Natural killer cell (primary cell): ENCODE results near the gene SLC9A7. TPM values are rescaled to one million over a fixed set of nuclear protein-coding genes. Genes with fewer than 3 reads are reported as not detected.
A peak's percentile ranks its signal among the peaks of the same experiment; 100 is the strongest.

Source experiments
- ATAC-seq, 3 donors: fragments of 150-1000 bp in 2 of 3; fragments of 200-7000 bp in 1 of 3; cut with Tn5 transposase; 1 replicate in 1 of 3; 2 replicates in 2 of 3; pipeline ENCODE4 v1.10.0; 2021; ENCODE audit warnings: mild to moderate bottlenecking in 2 of 3, moderate library complexity in 2 of 3
- DNase-seq, 2 donors: peaks; one replicate each; pipeline versions ENCODE4 v3.0.0 to v3.0.0-alpha.2; 2013 to 2021; ENCODE audit warnings: mixed read lengths in 1 of 2
- H3K27ac ChIP-seq: one replicate; pipeline ENCODE4 v1.5.1; 2013; ENCODE audit warnings: mild to moderate bottlenecking, low read length
- H3K27me3 ChIP-seq: one replicate; pipeline ENCODE4 v1.6.1; 2013; ENCODE audit warnings: low read length; ENCODE audit not compliant: control insufficient read depth, insufficient read depth
- H3K36me3 ChIP-seq: one replicate; pipeline ENCODE4 v1.6.1; 2013; ENCODE audit warnings: low read length; ENCODE audit not compliant: control insufficient read depth, insufficient read depth
- H3K4me1 ChIP-seq: one replicate; pipeline ENCODE4 v1.6.1; 2013; ENCODE audit warnings: low read length; ENCODE audit not compliant: control insufficient read depth, insufficient read depth
- H3K4me3 ChIP-seq: one replicate; pipeline ENCODE4 v1.5.1; 2013; ENCODE audit warnings: low read length
- H3K9me3 ChIP-seq: one replicate; pipeline ENCODE4 v1.6.1; 2013; ENCODE audit warnings: low read length; ENCODE audit not compliant: control insufficient read depth, insufficient read depth
- H3K27ac Mint-ChIP-seq, 2 donors: one replicate each; pipeline ENCODE4 v1.8.0; 2022; ENCODE audit warnings: mild to moderate bottlenecking in 2 of 2, mixed read lengths in 2 of 2, moderate library complexity in 1 of 2
- H3K27me3 Mint-ChIP-seq, 2 donors: one replicate each; pipeline ENCODE4 v1.8.0; 2022; ENCODE audit warnings: low read depth in 2 of 2, mixed read lengths in 2 of 2
- H3K36me3 Mint-ChIP-seq: one replicate; pipeline ENCODE4 v1.8.0; 2022; ENCODE audit warnings: mixed read lengths
- H3K4me1 Mint-ChIP-seq, 2 donors: one replicate each; pipeline ENCODE4 v1.8.0; 2022; ENCODE audit warnings: mixed read lengths in 2 of 2
- H3K4me3 Mint-ChIP-seq: one replicate; pipeline ENCODE4 v1.8.0; 2022; ENCODE audit warnings: mild to moderate bottlenecking, moderate library complexity, mixed read lengths
- H3K9me3 Mint-ChIP-seq, 2 donors: one replicate each; pipeline ENCODE4 v1.8.0; 2022; ENCODE audit warnings: mixed read lengths in 2 of 2
- CTCF ChIP-seq: fragments of 200-600 bp; IDR thresholded peaks from one replicate; pipeline ENCODE4 v1.8.0; 2022; ENCODE audit warnings: antibody characterized with exemption
- WGBS: methylation state at CpG from one replicate; pipeline ENCODE4 v1.1.7; 2013; ENCODE audit warnings: missing lambda C conversion rate; ENCODE audit not compliant: insufficient coverage; 5-methylcytosine and 5-hydroxymethylcytosine counted together
- intact Hi-C: fragments of 100-400 bp; cut with micrococcal nuclease; formaldehyde crosslinking; loops from one replicate; pipeline ENCODE4 v1.14.2; 2022
- total RNA-seq, 4 donors: library from RNA; stranded (reverse); fragments of 120-200 nt in 1 of 4; gene quantifications; one replicate each; pipeline versions ENCODE4 v1.2.3 to v1.2.4, GENCODE V29; 2013 to 2022

Gene SLC9A7
- total RNA-seq, 3 donors from 2014 or later (not counting 1 experiment from before 2014, with no cell fraction given): 0.39 to 1.1 (median 0.75) TPM

- no peaks in the 10 kb centered on the region for H3K9me3 Mint-ChIP-seq
- H3K27me3 Mint-ChIP-seq: no peaks in the 10 kb centered on the region
- no peak overlapping the region for H3K4me3 Mint-ChIP-seq
- intact Hi-C loops: no loop called here
- Histone ChIP-seq H3K4me3 (no peak overlapping the region), H3K4me1 (peaks cover 9% of the 10 kb centered on the region), H3K9me3 (no peaks in the 10 kb centered on the region), H3K27me3 (no peaks in the 10 kb centered on the region), H3K27ac (no peak overlapping the region), H3K36me3 (no peaks in the 10 kb centered on the region)
- TF ChIP-seq CTCF: no peak
- no peaks in the 10 kb centered on the region for H3K36me3 Mint-ChIP-seq
- WGBS: 94% methylated on average over 3 of the region's 6 CpGs
- ATAC-seq (no peak), DNase-seq (no peak)
- H3K27ac Mint-ChIP-seq: no peak overlapping the region
- H3K4me1 Mint-ChIP-seq: peaks cover 5 to 11% of the 10 kb centered on the region in 2 donors
These were observed 178.3 kb downstream of the SLC9A7 start for GRCh38 chrX:46580613-46581012.

- ATAC-seq: no peak
- WGBS: 100% methylated on average over 1 of the region's 1 CpG
- no peaks in the 10 kb centered on the region for H3K27me3 ChIP-seq
- Mint-ChIP-seq H3K4me3 (no peak overlapping the region), H3K27me3 (no peaks in the 10 kb centered on the region), H3K36me3 (no peaks in the 10 kb centered on the region), H3K27ac (no peak overlapping the region), H3K4me1 (peaks cover 5 to 15% of the 10 kb centered on the region in 2 donors), H3K9me3 (no peaks in the 10 kb centered on the region)
- intact Hi-C loops: no loop called here
- no peaks in the 10 kb centered on the region for H3K36me3 ChIP-seq
- TF ChIP-seq CTCF: no peak
- no peaks in the 10 kb centered on the region for H3K9me3 ChIP-seq
- H3K4me3 ChIP-seq: no peak overlapping the region
- no peak for DNase-seq
- no peak overlapping the region for H3K27ac ChIP-seq
- H3K4me1 ChIP-seq: peaks cover 15% of the 10 kb centered on the region
These were observed 179.7 kb downstream of the SLC9A7 start for GRCh38 chrX:46579250-46579649.

- no peak for TF ChIP-seq CTCF
- 90% methylated on average over 4 of the region's 7 CpGs for WGBS
- Histone ChIP-seq H3K27ac (no peak overlapping the region), H3K4me3 (no peak overlapping the region), H3K4me1 (peaks cover 22% of the 10 kb centered on the region), H3K27me3 (no peaks in the 10 kb centered on the region), H3K36me3 (no peaks in the 10 kb centered on the region), H3K9me3 (no peaks in the 10 kb centered on the region)
- no peak overlapping the region for H3K27ac Mint-ChIP-seq
- H3K27me3 Mint-ChIP-seq: no peaks in the 10 kb centered on the region
- peaks cover 15 to 23% of the 10 kb centered on the region in 2 donors for H3K4me1 Mint-ChIP-seq
- H3K9me3 Mint-ChIP-seq: no peaks in the 10 kb centered on the region
- intact Hi-C loops: no loop called here
- H3K4me3 Mint-ChIP-seq: peak overlapping the region; percentile 35
- DNase-seq (no peak), ATAC-seq (no peak)
- H3K36me3 Mint-ChIP-seq: no peaks in the 10 kb centered on the region
These were observed 181.5 kb downstream of the SLC9A7 start for GRCh38 chrX:46577221-46578005.

GRCh38 chrX:46576458-46576857, 182.5 kb downstream of the SLC9A7 start:
- Histone ChIP-seq H3K4me3 (no peak overlapping the region), H3K4me1 (peaks cover 31% of the 10 kb centered on the region), H3K9me3 (no peaks in the 10 kb centered on the region), H3K27me3 (no peaks in the 10 kb centered on the region), H3K27ac (no peak overlapping the region), H3K36me3 (no peaks in the 10 kb centered on the region)
- no peak for TF ChIP-seq CTCF
- Mint-ChIP-seq H3K4me3 (peak overlapping the region; percentile 14), H3K27ac (peak overlapping the region in 1 of 2 donors; percentile 42), H3K9me3 (no peaks in the 10 kb centered on the region), H3K27me3 (no peaks in the 10 kb centered on the region), H3K4me1 (peaks cover 20 to 32% of the 10 kb centered on the region in 2 donors), H3K36me3 (no peaks in the 10 kb centered on the region)
- ATAC-seq: no peak
- intact Hi-C loops: no loop called here
- 100% methylated on average over 1 of the region's 3 CpGs for WGBS
- no peak for DNase-seq
